NCI-H2029 (cell line): Measurements from ENCODE around the gene SLC7A6OS.

Source experiments
- DNase-seq: peaks from one replicate; lab custom pipeline; 2025; lab: John Stamatoyannopoulos, UW

The SLC7A6OS gene

DNA sequence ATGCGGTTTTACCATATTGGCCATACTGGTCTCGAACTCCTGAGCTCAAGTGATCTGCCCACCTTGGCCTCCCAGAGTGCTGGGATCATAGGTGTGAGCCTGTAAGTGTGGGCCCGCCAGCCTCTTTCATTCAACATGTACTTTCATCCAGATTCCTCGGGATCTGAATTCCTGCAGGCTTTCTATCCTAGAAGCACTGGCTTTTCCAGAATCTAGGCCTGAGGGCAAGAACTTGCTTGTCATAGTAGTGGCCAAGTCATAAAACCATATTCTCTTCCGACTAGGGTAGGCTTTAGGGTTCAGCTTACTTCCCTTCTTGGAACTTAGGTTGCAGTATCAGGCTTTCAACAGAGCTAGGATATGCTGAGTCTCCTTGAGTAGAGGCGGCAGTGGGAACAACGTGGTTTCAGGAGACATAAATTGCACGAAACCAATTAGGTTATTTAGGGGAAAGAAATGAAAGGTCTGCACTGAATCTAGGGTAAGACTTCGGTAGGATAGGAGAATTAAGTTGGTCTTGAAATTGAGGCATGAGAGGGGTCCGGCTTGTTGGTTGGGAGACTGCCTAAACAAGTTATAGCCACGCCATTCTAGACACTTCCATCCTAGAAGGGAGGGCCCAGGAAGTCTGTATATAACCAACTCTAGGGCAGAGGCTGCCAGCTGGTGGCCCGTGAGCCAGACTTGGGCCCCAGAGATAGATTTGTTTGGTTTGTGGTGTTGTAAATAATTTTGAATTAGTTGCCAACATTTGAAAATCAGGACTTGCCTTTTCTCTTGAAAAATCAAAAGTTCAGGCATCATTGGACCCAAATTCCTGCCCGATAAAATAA is 30.8 kb downstream of the SLC7A6OS start:
- DNase-seq, result no peak

DNA sequence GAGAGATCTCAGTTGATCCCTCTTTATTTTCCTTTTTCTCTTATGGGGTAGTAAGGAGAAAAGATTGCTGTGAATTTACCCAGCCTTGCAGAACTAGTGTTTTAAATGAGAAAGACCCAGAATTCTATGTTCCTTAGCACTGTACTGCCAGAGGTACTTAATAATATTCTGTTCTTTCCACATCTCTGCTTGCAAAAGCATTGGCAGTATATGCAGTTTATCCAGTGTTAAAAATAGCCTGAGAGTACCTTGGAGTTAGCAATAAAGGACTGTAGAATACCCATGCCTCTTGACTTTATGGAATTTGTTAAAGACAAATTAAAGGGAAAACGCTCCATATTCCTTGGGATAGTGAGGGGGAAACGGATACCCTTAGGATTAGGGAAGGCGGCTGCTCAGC is 34.5 kb downstream of the SLC7A6OS start:
- DNase-seq, result no peak

DNA sequence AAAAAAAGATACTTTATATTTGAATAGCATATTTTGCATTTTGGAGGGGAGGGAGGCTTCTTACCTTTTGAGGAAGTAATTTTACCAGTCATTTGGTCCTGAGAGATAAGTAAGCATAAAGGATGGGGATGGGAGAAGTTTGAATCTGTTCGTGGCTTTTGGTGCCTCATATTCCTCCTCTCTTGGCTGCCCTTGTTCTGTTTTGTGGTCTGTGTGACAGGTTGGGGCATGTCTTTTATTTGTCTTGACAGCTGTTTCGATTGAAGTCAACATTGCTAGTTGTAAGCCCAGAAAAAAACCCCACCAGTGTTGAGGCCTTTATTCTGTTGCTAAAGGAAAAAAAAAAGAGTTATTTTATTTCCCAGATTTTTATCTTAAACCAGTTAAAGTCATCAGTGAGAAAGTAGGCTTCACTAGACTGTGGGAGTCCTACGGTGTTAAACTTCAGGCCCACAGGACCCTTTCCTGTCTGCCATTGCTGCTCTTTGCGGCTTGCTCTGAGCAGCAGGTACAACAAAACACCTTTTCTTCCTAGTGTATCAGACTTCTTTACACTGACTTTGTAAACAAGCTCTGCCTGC is 35.0 kb downstream of the SLC7A6OS start:
- DNase-seq, result no peak

DNA sequence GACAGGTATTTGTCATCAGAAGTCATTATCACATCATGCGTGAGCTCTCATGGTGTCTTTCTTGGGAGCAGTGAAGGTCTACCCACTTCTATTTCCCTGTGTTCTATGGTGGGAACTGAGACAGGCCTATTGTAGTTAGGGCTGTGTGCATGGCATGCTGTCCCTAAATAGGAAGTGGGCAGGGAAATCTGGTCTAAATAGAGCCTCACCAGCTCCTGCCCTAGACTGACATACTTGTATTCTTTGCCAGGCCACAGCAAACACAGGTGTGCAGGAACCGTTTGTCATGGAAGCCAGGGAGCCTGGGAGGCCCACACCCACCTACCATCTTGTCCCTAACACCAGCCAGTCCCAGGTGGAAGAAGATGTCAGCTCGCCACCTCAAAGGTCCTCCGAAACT is 36.3 kb downstream of the SLC7A6OS start:
- DNase-seq, result no peak

DNA sequence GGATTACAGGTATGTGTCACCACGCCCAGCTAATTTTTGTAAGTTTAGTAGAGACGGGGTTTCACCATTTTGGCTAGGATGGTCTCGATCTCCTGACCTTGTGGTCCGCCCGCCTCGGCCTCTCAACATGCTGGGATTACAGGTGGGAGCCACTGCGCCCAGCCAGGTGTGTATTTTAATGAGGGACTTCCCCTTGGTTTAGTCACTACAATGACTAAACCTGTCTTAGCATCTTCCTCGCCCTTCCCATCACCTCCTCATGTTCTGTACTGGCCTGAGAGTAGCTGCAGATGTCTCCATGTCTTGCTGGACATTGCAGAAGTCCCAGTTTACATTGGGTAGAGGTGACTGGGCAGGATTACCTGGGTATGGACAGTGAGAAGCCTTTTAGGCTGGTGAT is 36.9 kb downstream of the SLC7A6OS start:
- DNase-seq, result no peak

DNA sequence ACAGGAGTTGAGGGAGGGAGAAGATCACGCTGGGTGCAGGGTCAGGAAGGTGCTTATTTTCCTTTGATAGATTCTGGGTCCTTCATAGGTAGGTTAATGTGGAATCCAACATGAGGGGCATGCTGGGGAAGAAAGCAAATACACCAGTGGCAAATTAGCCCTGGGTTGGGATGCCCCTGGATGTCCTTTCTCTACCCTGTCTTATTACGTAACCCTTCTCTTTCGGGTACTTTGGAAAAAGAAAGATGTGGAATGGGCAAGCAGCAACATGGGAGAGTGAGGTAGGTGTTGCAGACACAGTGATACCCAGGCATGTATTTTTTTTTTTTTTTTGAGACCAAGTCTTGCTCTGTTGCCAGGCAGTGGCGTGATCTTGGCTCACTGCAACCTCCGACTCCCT is 37.3 kb downstream of the SLC7A6OS start:
- DNase-seq, result no peak

DNA sequence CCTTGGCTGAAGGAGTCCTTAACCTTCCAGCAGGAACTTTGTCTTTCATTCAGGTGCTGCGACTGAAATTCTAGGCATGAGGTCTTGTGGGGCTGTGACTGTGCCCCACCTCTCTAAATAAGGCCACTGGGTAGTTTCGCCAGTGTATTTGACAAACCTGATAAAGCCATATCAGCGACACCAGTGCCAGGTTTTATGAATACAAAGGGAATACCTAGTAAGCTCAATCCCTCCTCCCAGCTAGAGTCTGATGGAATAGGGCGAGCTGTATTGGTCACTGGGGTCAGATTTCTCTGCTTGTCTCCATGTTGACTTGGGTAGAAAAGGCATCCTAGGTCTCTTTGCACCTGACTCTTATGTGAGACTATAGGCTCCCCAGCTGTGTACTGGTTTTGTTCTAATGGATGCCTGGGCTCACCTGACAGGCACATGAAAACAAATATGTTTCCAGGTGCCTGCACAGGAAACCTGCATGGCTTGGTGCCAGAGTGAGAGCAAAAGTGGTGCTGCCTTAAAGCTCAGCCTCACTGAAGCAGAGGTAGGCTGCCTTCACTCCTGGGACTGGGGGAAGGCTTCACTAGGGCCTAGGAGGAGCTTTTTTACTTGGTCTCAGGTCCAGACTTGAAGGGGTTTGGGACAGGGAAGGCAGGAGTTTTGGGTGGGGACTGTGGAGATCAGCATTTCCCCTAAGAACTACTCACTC is 38.1 kb downstream of the SLC7A6OS start:
- DNase-seq, result peak; percentile 58

DNA sequence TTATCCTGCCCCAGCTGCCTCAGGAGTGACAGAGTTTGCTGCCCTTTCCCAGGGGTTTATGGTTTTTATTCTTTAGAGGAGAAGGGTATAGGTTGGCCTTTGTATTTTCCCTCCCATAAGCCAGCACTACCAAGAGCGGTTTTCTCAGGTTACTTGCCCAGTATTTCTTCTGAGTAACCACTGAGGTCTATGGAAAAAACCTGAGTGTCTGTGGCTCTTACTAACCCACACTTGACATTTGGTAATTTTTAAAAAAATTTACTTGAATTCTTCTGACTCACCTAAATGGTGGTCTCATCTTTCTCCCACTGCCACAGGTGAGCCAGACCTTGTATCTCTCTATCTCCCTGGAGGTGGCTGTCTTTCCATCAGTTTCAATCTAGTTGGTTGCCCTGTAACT is 40.4 kb downstream of the SLC7A6OS start:
- DNase-seq, result no peak

DNA sequence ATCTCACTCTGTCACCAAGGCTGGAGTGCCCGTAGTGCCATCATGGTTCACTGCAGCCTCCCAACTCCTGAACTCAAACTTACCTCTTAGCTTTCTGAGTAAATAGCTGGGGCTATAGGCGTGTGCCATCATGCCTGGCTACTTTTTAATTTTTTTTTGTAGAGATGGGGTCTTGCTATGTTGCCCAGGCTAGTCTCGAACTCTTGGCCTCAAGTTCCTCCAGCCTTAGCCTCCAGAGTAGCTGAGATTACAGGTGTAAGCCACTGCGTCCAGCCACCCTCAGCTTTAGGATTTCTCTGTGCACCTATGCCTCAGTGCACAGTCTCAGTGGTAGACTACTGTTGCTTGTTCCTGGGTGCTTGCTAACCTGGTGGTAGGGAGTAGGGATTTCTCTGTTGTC is 41.0 kb downstream of the SLC7A6OS start:
- DNase-seq, result no peak

DNA sequence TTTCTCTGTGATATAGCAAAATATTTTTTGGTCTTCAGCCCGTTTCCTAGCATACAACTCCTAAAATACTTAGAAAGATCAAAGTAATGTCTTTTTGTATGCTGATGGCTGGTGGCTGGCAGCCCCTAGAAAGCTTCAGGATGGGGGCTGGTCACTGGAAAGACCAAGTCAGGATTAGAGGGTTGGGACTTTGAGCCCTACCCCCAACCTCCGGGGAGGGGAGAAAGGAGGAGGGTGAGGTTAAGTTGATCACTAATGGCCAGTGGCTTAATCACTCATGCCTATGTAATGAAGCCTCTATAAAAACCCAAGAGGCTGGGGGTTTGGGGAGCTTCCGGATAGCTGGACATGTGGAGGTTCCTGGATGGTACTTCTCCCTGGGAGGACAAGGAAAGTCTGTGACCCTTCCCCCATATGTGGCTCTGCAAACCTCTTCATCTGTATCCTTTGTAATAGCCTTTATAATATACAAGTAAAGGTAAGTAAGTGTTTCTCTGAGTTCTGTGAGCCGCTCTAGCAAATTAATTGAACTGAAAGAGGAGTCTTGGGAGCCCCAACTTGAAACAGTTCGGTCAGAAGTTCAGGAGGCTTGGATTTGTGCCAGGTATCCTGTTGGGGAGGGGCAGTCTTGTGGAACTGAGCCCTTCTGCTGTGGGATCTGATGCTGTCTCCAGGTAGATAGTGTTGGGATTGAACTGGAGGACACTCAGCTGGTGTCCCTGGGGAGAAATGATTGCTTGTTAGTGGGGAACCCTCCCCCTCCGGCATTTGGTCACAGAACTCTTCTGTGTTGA is 42.9 kb downstream of the SLC7A6OS start:
- DNase-seq, result no peak

DNA sequence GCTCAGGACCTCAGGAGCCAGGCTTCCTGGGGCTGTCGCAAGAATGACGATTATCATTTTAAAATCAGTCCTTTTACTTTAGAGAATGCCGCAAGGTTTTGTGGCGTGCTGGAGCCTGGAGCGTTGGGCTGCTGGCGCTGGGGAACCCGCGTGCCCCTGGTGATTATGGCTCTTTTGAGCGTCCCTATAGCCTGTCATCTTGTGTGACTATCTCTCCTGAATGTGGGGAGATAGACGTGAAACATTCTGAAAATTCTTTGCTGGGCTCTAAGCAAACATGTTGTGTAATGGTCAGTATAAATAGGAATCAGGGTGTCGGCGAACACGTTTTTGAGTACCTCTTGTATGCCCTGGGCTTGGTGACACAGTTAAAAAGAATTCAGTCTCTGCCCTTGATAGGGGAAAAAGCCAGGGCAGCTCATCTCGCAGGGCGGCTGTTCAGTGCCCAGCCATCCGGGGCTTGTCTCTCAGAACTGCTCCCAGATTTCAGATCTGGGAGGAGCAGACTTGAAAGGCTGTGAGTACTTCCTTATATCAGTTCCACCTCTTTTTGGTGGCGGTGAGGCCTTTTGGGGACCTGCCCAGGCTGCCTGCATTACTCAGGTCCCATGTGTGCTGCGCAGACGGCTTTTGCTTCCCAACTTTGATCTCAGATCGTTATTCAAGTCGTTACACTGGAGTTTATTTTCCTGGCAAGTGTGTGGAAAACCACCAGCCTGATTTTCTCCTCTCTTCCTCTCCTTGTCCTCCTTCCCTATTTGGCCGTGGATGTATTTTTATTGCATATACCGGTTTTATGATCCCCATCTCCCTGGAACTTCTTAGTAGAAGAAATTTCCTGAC is 45.4 kb downstream of the SLC7A6OS start:
- DNase-seq, result no peak

DNA sequence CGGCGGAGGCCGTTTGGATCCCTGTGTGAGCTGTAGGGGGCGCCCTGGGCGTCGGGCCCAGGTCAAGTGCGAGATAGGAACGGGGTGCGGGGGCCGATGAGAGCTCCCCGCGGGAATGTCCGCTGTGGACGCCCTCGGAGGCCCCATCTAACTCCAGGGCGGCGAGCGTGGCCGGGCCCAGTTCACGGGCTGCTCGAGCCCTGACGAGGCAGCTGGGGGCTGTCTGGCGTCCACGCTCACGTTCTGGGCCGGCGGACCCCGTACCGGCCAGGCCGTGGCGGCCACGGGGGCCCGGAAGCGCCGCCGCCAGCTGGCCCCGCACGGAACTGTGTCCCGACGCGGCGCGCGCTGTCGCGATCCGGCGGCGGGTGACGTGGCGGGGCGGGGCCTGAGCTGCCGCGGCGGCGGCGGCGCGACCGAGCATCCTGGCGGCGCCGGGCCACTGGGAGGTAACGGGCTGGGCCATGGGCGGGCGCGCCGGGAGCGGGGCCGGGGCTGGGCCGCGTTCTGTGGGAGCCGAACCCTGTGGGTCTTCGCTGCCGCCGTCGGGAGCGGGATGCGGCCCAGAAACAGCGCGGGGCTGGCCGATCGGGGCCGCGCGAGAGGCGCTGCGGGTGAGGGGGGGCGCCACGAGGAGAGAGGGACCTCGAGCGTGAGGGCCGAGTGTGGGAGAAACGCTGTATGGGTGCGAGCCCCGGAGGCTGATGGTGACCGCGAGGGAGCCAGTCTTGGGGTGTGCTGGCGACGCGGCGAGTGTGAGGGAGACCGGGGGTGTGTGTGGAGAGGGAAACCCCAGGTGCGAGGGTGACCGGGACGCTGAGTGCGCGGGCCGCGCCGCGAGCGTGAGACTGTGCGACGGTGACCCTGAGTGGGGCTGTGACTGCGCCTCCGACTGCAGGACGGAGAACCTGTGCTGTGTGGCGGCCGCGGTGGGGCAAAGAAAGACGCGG is 46.3 kb downstream of the SLC7A6OS start, which contains the start of gene SLC7A6:
SLC7A6 (plus strand) TSS at position 399 of the 950 bp plus-strand sequence. CDS start 10,201 bp downstream, outside the sequence.
- no peak for DNase-seq

DNA sequence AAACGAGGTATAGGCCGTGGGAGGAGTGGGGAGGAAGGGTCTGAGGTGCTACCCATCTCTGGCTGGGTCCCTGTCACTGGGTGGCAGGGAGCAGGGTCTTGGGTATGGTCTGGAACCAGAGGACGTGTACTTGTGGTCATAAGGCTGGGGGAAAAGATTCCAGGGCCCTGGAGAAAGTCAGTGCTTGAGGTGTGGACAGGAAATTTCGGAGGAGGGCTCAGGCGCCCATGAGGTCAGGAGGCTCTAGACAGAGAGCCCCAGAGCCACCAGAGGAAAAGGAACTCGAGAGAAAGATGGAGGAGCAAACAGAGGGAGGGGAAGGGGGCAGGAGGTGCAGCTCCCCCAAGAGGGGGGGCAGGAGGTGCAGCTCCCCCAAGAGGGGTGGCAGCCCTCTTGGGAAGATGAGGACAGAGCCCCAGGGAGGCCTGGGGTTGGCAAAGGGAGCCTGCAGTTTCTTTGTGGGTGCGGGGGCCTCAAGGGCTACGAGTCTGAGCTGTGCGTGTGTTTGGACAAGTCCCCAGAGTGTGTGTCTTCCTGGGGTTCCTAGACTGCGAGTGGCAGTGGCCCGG is 47.1 kb downstream of the SLC7A6OS start:
- no peak for DNase-seq

DNA sequence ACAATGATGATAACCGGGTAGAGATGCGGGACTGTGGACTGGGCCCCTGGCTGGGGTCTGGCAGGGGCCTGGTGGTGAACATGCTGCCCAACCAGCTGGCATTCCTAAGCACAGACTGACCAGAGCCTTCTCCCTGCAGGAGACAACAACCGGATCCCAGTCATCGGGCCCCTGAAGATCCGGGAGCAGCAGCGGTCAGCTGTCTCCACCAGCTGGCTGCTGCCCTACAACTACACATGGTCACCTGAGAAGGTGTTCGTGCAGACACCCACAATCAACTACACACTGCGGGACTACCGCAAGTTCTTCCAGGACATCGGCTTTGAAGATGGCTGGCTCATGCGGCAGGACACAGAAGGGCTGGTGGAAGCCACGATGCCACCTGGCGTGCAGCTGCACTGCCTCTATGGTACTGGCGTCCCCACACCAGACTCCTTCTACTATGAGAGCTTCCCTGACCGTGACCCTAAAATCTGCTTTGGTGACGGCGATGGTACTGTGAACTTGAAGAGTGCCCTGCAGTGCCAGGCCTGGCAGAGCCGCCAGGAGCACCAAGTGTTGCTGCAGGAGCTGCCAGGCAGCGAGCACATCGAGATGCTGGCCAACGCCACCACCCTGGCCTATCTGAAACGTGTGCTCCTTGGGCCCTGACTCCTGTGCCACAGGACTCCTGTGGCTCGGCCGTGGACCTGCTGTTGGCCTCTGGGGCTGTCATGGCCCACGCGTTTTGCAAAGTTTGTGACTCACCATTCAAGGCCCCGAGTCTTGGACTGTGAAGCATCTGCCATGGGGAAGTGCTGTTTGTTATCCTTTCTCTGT is 51.5 kb downstream of the SLC7A6OS start:
- DNase-seq, result no peak

DNA sequence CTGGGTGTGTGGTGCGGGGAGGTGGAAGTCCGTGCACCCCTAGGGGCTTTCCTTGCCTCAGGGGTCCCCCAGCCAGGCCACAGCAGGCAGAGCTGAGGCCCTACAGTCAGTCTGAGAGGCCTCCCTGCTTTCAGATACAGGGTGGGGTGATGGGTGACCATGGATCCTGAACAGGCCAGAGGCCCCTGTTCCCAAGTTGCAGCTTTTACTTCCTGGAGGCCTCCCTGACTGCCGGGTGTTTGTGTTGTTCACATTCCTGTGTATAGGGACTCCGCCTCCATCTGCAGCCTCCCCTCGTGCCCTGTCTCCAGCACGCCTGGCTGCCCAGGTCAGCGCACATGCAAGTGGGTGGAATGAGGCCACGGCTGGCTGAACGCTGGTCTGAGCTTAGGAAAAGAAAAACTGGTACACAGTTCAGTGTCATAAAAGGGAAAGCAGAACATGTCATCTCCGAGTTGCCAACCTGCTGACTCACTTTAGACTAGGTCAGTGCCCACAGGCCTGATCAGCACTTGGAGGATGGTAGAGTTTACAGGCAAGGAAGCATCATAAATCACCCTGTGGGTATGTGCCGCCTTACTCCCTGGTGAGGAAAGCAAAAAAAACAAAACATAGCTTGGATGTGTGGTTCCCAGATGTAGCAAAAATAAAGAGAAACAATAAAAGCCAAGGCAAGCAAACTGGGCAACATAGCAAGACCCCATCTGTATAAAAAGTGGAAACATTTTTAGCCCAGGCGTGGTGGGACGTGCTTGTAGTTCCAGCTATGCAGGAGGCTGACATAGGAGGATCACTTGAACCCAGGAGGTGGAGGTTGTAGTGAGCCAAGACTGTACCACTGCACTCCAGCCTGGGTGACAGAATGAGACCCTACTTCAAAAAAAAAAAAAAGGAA is 52.6 kb downstream of the SLC7A6OS start:
- no peak for DNase-seq

DNA sequence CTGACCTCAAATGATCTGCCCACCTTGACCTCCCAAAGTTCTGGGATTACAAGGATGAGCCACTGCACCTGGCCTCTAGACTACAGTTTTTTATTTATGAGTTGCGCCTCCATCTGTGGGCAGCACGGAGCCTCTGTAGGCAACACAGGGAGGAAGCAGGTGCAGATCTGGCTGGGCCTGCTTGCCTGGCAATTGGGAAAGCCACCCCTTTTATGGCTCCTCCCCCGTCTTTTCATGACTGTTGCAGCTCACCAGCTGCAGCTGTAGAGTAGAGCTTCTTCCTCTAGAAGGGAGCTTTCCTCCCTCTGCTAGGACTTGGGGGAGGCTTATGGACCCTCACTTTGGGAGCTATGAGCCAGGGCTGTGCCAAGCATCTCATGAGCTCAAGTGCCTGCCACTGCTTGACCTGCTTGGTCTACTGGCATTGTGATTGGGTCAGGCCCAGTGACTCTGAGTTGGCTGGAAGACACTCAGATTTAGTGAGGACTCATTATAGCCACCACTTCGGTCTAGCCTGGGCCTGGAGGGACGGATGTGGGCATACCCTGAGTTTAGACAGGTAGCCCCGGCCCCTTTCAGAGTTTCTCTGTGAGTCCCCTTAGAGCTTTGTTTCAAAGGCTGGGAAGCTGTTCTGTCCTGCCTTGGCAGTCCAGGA is 53.4 kb downstream of the SLC7A6OS start:
- DNase-seq, result no peak

DNA sequence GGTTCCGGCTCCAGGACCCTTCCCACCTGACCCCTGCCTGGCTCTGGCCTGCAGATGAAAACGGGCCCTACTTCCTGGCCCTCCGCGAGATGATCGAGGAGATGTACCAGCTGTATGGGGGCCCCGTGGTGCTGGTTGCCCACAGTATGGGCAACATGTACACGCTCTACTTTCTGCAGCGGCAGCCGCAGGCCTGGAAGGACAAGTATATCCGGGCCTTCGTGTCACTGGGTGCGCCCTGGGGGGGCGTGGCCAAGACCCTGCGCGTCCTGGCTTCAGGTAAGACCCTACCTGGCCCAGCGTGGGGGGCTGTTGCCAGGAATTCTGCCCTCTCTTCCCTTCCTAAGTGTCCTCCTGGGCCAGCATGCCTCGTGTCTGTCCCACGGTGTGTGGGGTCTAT is 55.0 kb downstream of the SLC7A6OS start:
- DNase-seq, result no peak
